H9 (cell line): ENCODE measurements around the gene BRCA1. TPM values are rescaled to one million over a fixed set of nuclear protein-coding genes. Genes with fewer than 3 reads are reported as not detected.

Source experiments
- DNase-seq: peaks from one replicate; pipeline ENCODE4 v3.0.0-alpha.2; 2017
- H2AFZ ChIP-seq: one replicate; pipeline ENCODE4 v1.6.1; 2013; ENCODE audit warnings: mild to moderate bottlenecking, low read length, control low read depth, moderate library complexity
- H2AK5ac ChIP-seq: 2 replicates; pipeline ENCODE4 v1.6.1; 2013; ENCODE audit warnings: low read length, control low read depth, mixed read lengths; ENCODE audit not compliant: insufficient read length
- H2BK120ac ChIP-seq: one replicate; pipeline ENCODE4 v1.6.1; 2013; ENCODE audit warnings: low read depth, mild to moderate bottlenecking, low read length, control low read depth, inconsistent platforms; ENCODE audit not compliant: poor library complexity, severe bottlenecking
- H2BK12ac ChIP-seq: 2 replicates; pipeline ENCODE4 v1.6.1; 2013; ENCODE audit warnings: low read length, control low read depth, mixed read lengths, low read depth; ENCODE audit not compliant: insufficient read length
- H2BK15ac ChIP-seq: 2 replicates; pipeline ENCODE4 v1.6.1; 2013; ENCODE audit warnings: low read depth, low read length, control low read depth
- H2BK20ac ChIP-seq: one replicate; pipeline ENCODE4 v1.6.1; 2013; ENCODE audit warnings: low read depth, mild to moderate bottlenecking, low read length, control low read depth, inconsistent platforms; ENCODE audit not compliant: poor library complexity, severe bottlenecking
- H2BK5ac ChIP-seq: 2 replicates; pipeline ENCODE4 v1.6.1; 2013; ENCODE audit warnings: low read length, control low read depth, mixed read lengths; ENCODE audit not compliant: insufficient read length
- H3K14ac ChIP-seq: 2 replicates; pipeline ENCODE4 v1.6.1; 2013; ENCODE audit warnings: low read length, control low read depth; ENCODE audit not compliant: insufficient read depth
- H3K18ac ChIP-seq: 2 replicates; pipeline ENCODE4 v1.6.1; 2013; ENCODE audit warnings: low read depth, mild to moderate bottlenecking, mixed read lengths, low read length, control low read depth; ENCODE audit not compliant: insufficient read length
- H3K23ac ChIP-seq: 2 replicates; pipeline ENCODE4 v1.6.1; 2013; ENCODE audit warnings: low read length, control low read depth, mixed read lengths, low read depth; ENCODE audit not compliant: insufficient read length
- H3K23me2 ChIP-seq: 2 replicates; pipeline ENCODE4 v1.6.1; 2013; ENCODE audit warnings: low read depth, mild to moderate bottlenecking, mixed read lengths, low read length, control low read depth; ENCODE audit not compliant: insufficient read length, poor library complexity, severe bottlenecking
- H3K27ac ChIP-seq: 2 replicates; pipeline ENCODE4 v1.5.1; 2013; ENCODE audit warnings: low read length, control low read depth, mixed read lengths, low read depth; ENCODE audit not compliant: insufficient read length
- H3K27me3 ChIP-seq: 2 replicates; pipeline ENCODE4 v1.6.1; 2013; ENCODE audit warnings: low read length, control low read depth, inconsistent platforms; ENCODE audit not compliant: insufficient read depth
- H3K4ac ChIP-seq: 2 replicates; pipeline ENCODE4 v1.6.1; 2013; ENCODE audit warnings: low read depth, mild to moderate bottlenecking, control low read depth, inconsistent platforms, low read length, moderate library complexity
- H3K4me1 ChIP-seq: 2 replicates; pipeline ENCODE4 v1.6.1; 2013; ENCODE audit warnings: low read length, control low read depth, inconsistent platforms; ENCODE audit not compliant: insufficient read depth
- H3K4me2 ChIP-seq: 2 replicates; pipeline ENCODE4 v1.6.1; 2013; ENCODE audit warnings: low read length, control low read depth, mixed read lengths; ENCODE audit not compliant: insufficient read length, insufficient read depth
- H3K56ac ChIP-seq: 2 replicates; pipeline ENCODE4 v1.6.1; 2013; ENCODE audit warnings: low read depth, mild to moderate bottlenecking, mixed read lengths, low read length, control low read depth; ENCODE audit not compliant: insufficient read length
- H3K79me1 ChIP-seq: 2 replicates; pipeline ENCODE4 v1.6.1; 2013; ENCODE audit warnings: low read depth, mild to moderate bottlenecking, moderate library complexity, low read length, control low read depth, inconsistent platforms; ENCODE audit not compliant: insufficient read depth, poor library complexity, severe bottlenecking
- H3K79me2 ChIP-seq: 2 replicates; pipeline ENCODE4 v1.6.1; 2013; ENCODE audit warnings: low read length, control low read depth, inconsistent platforms; ENCODE audit not compliant: insufficient read depth
- H3K9ac ChIP-seq: 2 replicates; pipeline ENCODE4 v1.6.1; 2013; ENCODE audit warnings: low read length, control low read depth, mixed read lengths; ENCODE audit not compliant: insufficient read length; ENCODE audit errors: extremely low read depth
- H3K9me3 ChIP-seq: one replicate; pipeline ENCODE4 v1.6.1; 2013; ENCODE audit warnings: low read depth, low read length, inconsistent platforms; ENCODE audit not compliant: control insufficient read depth
- H3T11ph ChIP-seq: one replicate; pipeline ENCODE4 v1.6.1; 2013; ENCODE audit warnings: mild to moderate bottlenecking, low read length, control low read depth, inconsistent platforms
- H4K20me1 ChIP-seq: one replicate; pipeline ENCODE4 v1.6.1; 2013; ENCODE audit not compliant: control insufficient read depth, insufficient read length, insufficient read depth
- H4K5ac ChIP-seq: 2 replicates; pipeline ENCODE4 v1.6.1; 2013; ENCODE audit warnings: low read depth, mild to moderate bottlenecking, mixed read lengths, low read length, control low read depth; ENCODE audit not compliant: insufficient read length
- H4K8ac ChIP-seq: replicated peaks from 2 replicates; pipeline ENCODE4 v1.6.1; 2013; ENCODE audit warnings: low read length, control low read depth, mixed read lengths, low read depth; ENCODE audit not compliant: insufficient read length
- H4K91ac ChIP-seq: 2 replicates; pipeline ENCODE4 v1.6.1; 2013; ENCODE audit warnings: low read depth, mild to moderate bottlenecking, moderate library complexity, mixed read lengths, low read length, control low read depth; ENCODE audit not compliant: insufficient read length
- H3K27ac Mint-ChIP-seq, 3 experiments: 2 replicates in 2 of 3; 3 replicates in 1 of 3; pipeline ENCODE4 v1.8.0; 2020 to 2021; ENCODE audit warnings: mixed read lengths in 3 of 3, mild to moderate bottlenecking in 1 of 3, moderate library complexity in 1 of 3
- H3K27me3 Mint-ChIP-seq: 2 replicates; pipeline ENCODE4 v1.8.0; 2021; ENCODE audit warnings: low read depth, mild to moderate bottlenecking, moderate library complexity, mixed read lengths
- H3K36me3 Mint-ChIP-seq, 3 experiments: 2 replicates in 2 of 3; 3 replicates in 1 of 3; pipeline ENCODE4 v1.8.0; 2020 to 2021; ENCODE audit warnings: low read depth in 3 of 3, mixed read lengths in 3 of 3; ENCODE audit not compliant: insufficient read depth in 1 of 3
- H3K4me1 Mint-ChIP-seq, 2 experiments: 2 replicates each; pipeline ENCODE4 v1.8.0; 2020; ENCODE audit warnings: mixed read lengths in 2 of 2
- H3K4me3 Mint-ChIP-seq, 2 experiments: 2 replicates in 1 of 2; 3 replicates in 1 of 2; pipeline ENCODE4 v1.8.0; 2020 to 2021; ENCODE audit warnings: mild to moderate bottlenecking in 2 of 2, mixed read lengths in 2 of 2, moderate library complexity in 1 of 2
- H3K9me3 Mint-ChIP-seq, 2 experiments: 2 replicates in 1 of 2; 3 replicates in 1 of 2; pipeline ENCODE4 v1.8.0; 2020; ENCODE audit warnings: mild to moderate bottlenecking in 2 of 2, mixed read lengths in 2 of 2, moderate library complexity in 1 of 2
- WGBS: extraction: QIAGEN DNeasy Blood & Tissue Kit; methylation state at CpG from one replicate; pipeline ENCODE4 v1.1.7; 2013; ENCODE audit warnings: missing lambda C conversion rate, low lambda C conversion rate, mixed read lengths; ENCODE audit not compliant: insufficient read length; ENCODE audit errors: extremely low coverage; 5-methylcytosine and 5-hydroxymethylcytosine counted together
- total RNA-seq: library from RNA; stranded (reverse); gene quantifications from 2 replicates; pipeline ENCODE4 v1.2.1, GENCODE V29; 2021
- TF ChIP-seq, protein P1 (sequence below): fragments of 200-600 bp; sonication (generic); conservative IDR thresholded peaks from 3 replicates; pipeline ENCODE4 v1.8.0; 2021; ENCODE audit warnings: antibody characterized with exemption, mild to moderate bottlenecking

BRCA1 gene
- total RNA-seq, 1 experiment from 2014 or later, result 32.3 TPM

DNA sequence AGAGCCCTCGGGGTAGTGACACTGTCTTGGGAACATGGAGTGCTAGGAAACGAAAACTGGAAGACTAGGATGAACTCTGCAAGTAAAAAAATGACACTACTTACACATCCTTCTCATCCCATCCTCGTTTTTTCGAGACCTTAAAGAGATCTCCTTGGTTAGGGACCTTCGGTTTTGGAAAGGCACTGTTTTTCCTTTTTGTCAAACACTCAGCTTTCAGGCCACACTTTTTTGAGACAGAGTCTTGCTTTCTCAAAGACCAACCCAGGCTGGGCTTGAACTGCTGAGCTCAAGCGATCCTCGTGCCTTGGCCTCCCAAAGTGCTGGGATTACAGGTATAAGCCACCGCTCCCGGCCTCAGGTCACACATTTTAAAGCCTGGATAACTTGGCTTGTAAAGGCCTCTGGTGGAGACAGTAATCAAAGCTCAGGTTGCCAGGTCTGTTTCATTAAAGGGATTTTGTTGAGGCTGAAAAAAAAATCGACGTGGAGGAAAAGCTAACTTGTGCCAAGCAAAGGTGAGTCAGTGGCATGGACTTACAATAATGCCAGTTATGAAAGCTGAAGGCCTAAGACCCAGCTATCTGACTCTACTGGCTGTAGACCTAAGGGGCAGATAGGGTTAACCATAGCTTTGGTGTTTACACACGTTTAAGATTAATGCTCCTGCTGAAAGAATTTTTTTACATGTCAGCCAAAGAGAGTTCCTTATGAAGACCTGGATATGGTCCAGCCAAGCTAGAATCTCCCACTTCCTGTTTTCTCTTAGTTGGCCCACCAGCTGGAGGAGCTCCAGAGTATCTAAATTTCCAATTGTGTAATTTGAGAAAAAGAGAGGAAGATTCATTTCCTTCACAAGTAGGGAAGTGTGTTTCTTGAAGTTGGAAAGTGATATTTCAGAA lies 46.7 kb upstream of the BRCA1 start:
- H3K14ac ChIP-seq, result no peak overlapping the region
- H4K20me1 ChIP-seq, result no peaks in the 10 kb centered on the region
- no peaks in the 10 kb centered on the region for H3K4me1 ChIP-seq
- H3K23me2 ChIP-seq, result peaks cover 19% of the 10 kb centered on the region
- no peak overlapping the region for H3K4ac ChIP-seq
- peak overlapping the region; percentile 94 for H3K4me2 ChIP-seq
- no peak overlapping the region for H3K56ac ChIP-seq
- H3K9ac ChIP-seq, result peak overlapping the region; percentile 84
- H2BK20ac ChIP-seq, result no peak overlapping the region
- 0 out of 7 replicates have a peak overlapping the region, but pooled peaks of 1 of the 3 experiments have one; percentile 79 for H3K27ac Mint-ChIP-seq
- no peaks in the 10 kb centered on the region for H3K27me3 Mint-ChIP-seq
- no peak overlapping the region for H3K23ac ChIP-seq
- peaks cover 3 to 12% (median 9%) of the 10 kb centered on the region in 3 experiments; a peak in 5 of 7 replicates for H3K36me3 Mint-ChIP-seq
- no peak overlapping the region for H4K8ac ChIP-seq
- DNase-seq, result no peak
- TF ChIP-seq, protein P1, sequence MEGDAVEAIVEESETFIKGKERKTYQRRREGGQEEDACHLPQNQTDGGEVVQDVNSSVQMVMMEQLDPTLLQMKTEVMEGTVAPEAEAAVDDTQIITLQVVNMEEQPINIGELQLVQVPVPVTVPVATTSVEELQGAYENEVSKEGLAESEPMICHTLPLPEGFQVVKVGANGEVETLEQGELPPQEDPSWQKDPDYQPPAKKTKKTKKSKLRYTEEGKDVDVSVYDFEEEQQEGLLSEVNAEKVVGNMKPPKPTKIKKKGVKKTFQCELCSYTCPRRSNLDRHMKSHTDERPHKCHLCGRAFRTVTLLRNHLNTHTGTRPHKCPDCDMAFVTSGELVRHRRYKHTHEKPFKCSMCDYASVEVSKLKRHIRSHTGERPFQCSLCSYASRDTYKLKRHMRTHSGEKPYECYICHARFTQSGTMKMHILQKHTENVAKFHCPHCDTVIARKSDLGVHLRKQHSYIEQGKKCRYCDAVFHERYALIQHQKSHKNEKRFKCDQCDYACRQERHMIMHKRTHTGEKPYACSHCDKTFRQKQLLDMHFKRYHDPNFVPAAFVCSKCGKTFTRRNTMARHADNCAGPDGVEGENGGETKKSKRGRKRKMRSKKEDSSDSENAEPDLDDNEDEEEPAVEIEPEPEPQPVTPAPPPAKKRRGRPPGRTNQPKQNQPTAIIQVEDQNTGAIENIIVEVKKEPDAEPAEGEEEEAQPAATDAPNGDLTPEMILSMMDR, result peak; percentile 35; the same call in 1 of the 3 replicates
- H2BK15ac ChIP-seq, result no peak overlapping the region
- H4K91ac ChIP-seq, result no peak overlapping the region
- no peak overlapping the region for H3K4me3 Mint-ChIP-seq
- H3K9me3 ChIP-seq, result no peaks in the 10 kb centered on the region
- peaks cover 5% of the 10 kb centered on the region for H3K79me1 ChIP-seq
- H2AK5ac ChIP-seq, result no peak overlapping the region
- H3K27ac ChIP-seq, result peak overlapping the region; percentile 31
- no peak overlapping the region for H2BK12ac ChIP-seq
- no CpG with 5 or more reads among the region's 12 CpGs for WGBS
- no peak overlapping the region for H3K18ac ChIP-seq
- no peak overlapping the region for H2BK120ac ChIP-seq
- H3T11ph ChIP-seq, result no peak overlapping the region
- H4K5ac ChIP-seq, result no peak overlapping the region
- no peak overlapping the region for H2BK5ac ChIP-seq
- H3K27me3 ChIP-seq, result no peaks in the 10 kb centered on the region
- H3K4me1 Mint-ChIP-seq, result peaks cover 8 to 10% of the 10 kb centered on the region in 2 experiments
- H3K79me2 ChIP-seq, result no peaks in the 10 kb centered on the region
- H2AFZ ChIP-seq, result no peak overlapping the region
- H3K9me3 Mint-ChIP-seq, result no peaks in the 10 kb centered on the region
